AG04450 (cell line): ENCODE data around the gene QRSL1. TPM values are rescaled to one million over a fixed set of nuclear protein-coding genes. Genes with fewer than 3 reads are reported as not detected.
"Not testable (repeated sequence)": the region's sequence is repeated elsewhere in the genome, so short reads cannot be mapped to it uniquely, and the experiment has no call there.

Experiments
- CTCF ChIA-PET: fragments of 300-600, 350-600 bp; formaldehyde crosslinking; extraction: SDS; loops from one replicate; lab custom pipeline; 2022; ENCODE audit warnings: antibody characterized with exemption, inconsistent platforms; lab: Charles Lee
- POLR2A ChIA-PET: fragments of 350-600 bp; formaldehyde crosslinking; extraction: SDS; loops from one replicate; lab custom pipeline; 2021; ENCODE audit warnings: antibody characterized with exemption, inconsistent platforms; lab: Yijun Ruan, JAX
- DNase-seq: peaks from one replicate; pipeline ENCODE4 v3.0.0-alpha.2; 2011; ENCODE audit warnings: low read depth, low spot score
- H3K27ac ChIP-seq: one replicate; pipeline ENCODE4 v1.5.1; 2012; ENCODE audit warnings: low read depth, low read length, control low read depth
- H3K27me3 ChIP-seq: one replicate; pipeline ENCODE4 v1.6.0; 2012; ENCODE audit warnings: low read length; ENCODE audit not compliant: control insufficient read depth, insufficient read depth
- H3K4me3 ChIP-seq: 2 replicates; pipeline ENCODE4 v1.5.1; 2011; ENCODE audit warnings: mild to moderate bottlenecking, low read depth, low read length, control low read depth
- H3K9me3 ChIP-seq: 2 replicates; pipeline ENCODE4 v1.5.1; 2012; ENCODE audit warnings: low read length; ENCODE audit not compliant: control insufficient read depth, insufficient read depth
- CTCF ChIP-seq: IDR thresholded peaks from 2 replicates; pipeline ENCODE4 v1.5.1; 2011; ENCODE audit warnings: low read depth, low read length, control low read depth, inconsistent platforms
- polyA plus RNA-seq: library from polyadenylated mRNA; depleted of rRNA; stranded (reverse); fragments of >200 nt; gene quantifications from 2 replicates; pipeline ENCODE4 v1.2.3, GENCODE V29; 2011

QRSL1 gene
- polyA plus RNA-seq, 1 experiment = 12.5 TPM

- ChIA-PET POLR2A (no interaction called here), CTCF (interaction anchor here (1.0 to 1.2 kb wide), 2 partner anchors 247 to 287 kb away, joined by 3 read pairs; no protein-coding TSS in a partner anchor)
- no peak for DNase-seq
- peaks cover 10% of the 10 kb centered on the region for H3K27me3 ChIP-seq
- no peaks in the 10 kb centered on the region for H3K9me3 ChIP-seq
- no peak overlapping the region for H3K27ac ChIP-seq
- TF ChIP-seq CTCF = no peak
- H3K4me3 ChIP-seq = no peak overlapping the region
Measured at GRCh38 chr6:106692819-106693208, 63.4 kb downstream of the QRSL1 start.

GRCh38 chr6:106693418-106693817, 64.0 kb downstream of the QRSL1 start:
- POLR2A ChIA-PET = no interaction called here
- H3K27me3 ChIP-seq = peaks cover 10% of the 10 kb centered on the region
- H3K9me3 ChIP-seq = no peaks in the 10 kb centered on the region
- CTCF ChIA-PET = interaction anchor here (0.6 to 1.2 kb wide), 2 partner anchors 286 to 354 kb away, joined by 3 to 6 read pairs; no protein-coding TSS in a partner anchor
- no peak overlapping the region for H3K4me3 ChIP-seq
- no peak for TF ChIP-seq CTCF
- DNase-seq = no peak
- no peak overlapping the region for H3K27ac ChIP-seq

- Histone ChIP-seq H3K4me3 (no peak overlapping the region), H3K27me3 (peaks cover 10% of the 10 kb centered on the region), H3K9me3 (no peaks in the 10 kb centered on the region), H3K27ac (no peak overlapping the region)
- ChIA-PET POLR2A (no interaction called here), CTCF (no interaction called here)
- no peak for TF ChIP-seq CTCF
- no peak for DNase-seq
Measured at GRCh38 chr6:106694343-106694742, 65.0 kb downstream of the QRSL1 start.

- no peak for TF ChIP-seq CTCF
- no peak overlapping the region for H3K4me3 ChIP-seq
- no peak for DNase-seq
- no peak overlapping the region for H3K27ac ChIP-seq
- no peaks in the 10 kb centered on the region for H3K9me3 ChIP-seq
- ChIA-PET POLR2A (no interaction called here), CTCF (no interaction called here)
- H3K27me3 ChIP-seq = peaks cover 6% of the 10 kb centered on the region
Measured at GRCh38 chr6:106700581-106700980, 71.2 kb downstream of the QRSL1 start.

GRCh38 chr6:106701201-106701600, 71.8 kb downstream of the QRSL1 start:
- POLR2A ChIA-PET, H3K4me3 ChIP-seq, H3K27me3 ChIP-seq, H3K9me3 ChIP-seq, DNase-seq, H3K27ac ChIP-seq, CTCF ChIA-PET: not testable (repeated sequence)
